Measurements from ENCODE around the gene MLLT3. TPM values are rescaled to one million over a fixed set of nuclear protein-coding genes. Genes with fewer than 3 reads are reported as not detected.

The MLLT3 gene
- total RNA-seq, 2 donors from 2014 or later, result 40.0 to 47.5 TPM

DNA sequence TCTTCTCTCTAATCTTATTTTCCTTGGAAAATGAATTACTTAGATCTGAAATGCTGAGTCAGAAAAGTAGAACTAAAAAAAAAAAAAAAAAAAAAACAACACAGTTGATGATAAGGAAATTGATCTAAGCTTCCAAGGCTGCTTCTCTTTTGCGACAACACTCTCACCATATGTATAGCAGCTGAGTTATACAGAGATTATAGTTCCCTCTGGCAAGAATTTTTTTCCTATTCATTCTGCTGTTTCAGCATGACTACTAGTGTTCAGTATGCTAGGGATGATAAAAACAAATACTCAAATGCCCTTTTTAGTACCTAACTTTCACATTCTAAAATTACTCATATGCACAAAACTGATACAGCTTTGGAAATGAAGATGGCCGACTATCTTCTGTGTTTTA is 267.3 kb downstream of the MLLT3 start:
- H3K36me3 Mint-ChIP-seq (ENCODE audit: insufficient read depth in 2 of 2), result peaks cover 0 to 10% of the 10 kb centered on the region in 2 donors
- peak overlapping the region; percentile 68 to 71 for H3K4me3 Mint-ChIP-seq

GRCh38 chr9:20353931-20354652 is 268.2 kb downstream of the MLLT3 start:
- no peak for ATAC-seq (replicated peaks in 1 of 2)
- peaks cover 77% of the 10 kb centered on the region for H3K4me1 Mint-ChIP-seq (ENCODE audit: low read depth)
- H3K27ac Mint-ChIP-seq, result peak overlapping the region; percentile 96
- peak overlapping the region; percentile 17 to 71 for H3K4me3 Mint-ChIP-seq
- H3K36me3 Mint-ChIP-seq (ENCODE audit: insufficient read depth in 2 of 2), result peaks cover 0 to 12% of the 10 kb centered on the region in 2 donors
- DNase-seq, result no peak
- H3K27me3 Mint-ChIP-seq (ENCODE audit: low read depth), result no peaks in the 10 kb centered on the region
- no peaks in the 10 kb centered on the region for H3K9me3 Mint-ChIP-seq

More for the DNA sequence above, 267.3 kb downstream of the MLLT3 start:
- ATAC-seq (replicated peaks in 1 of 2) (peak; percentile 85 to 86), DNase-seq (no peak)
- peak overlapping the region; percentile 96 for H3K27ac Mint-ChIP-seq
- peaks cover 85% of the 10 kb centered on the region for H3K4me1 Mint-ChIP-seq (ENCODE audit: low read depth)
- no peaks in the 10 kb centered on the region for H3K9me3 Mint-ChIP-seq
- no peaks in the 10 kb centered on the region for H3K27me3 Mint-ChIP-seq (ENCODE audit: low read depth)

DNA sequence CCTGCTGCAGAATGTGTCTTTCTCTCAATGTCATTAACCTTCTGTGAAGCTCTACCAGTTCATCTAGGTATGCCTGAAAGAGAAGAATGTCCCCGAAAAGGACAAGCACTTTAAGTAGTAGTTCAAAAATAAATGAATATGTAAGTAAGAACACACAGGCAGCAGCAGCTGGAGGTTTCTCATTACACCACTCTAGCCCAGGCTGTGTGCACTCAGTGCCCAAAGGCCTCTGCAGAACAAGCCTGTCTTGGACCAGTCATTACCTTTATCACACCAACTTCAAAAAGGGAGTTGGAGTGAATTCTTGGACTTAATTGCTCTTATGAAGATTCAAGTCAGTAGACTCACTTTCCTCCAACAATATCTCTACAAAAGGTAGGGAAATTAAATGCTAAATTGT is 268.8 kb downstream of the MLLT3 start:
- Mint-ChIP-seq H3K4me1 (ENCODE audit: low read depth) (peaks cover 72% of the 10 kb centered on the region), H3K27ac (no peak overlapping the region), H3K27me3 (ENCODE audit: low read depth) (no peaks in the 10 kb centered on the region), H3K9me3 (no peaks in the 10 kb centered on the region), H3K4me3 (no peak overlapping the region), H3K36me3 (ENCODE audit: insufficient read depth in 2 of 2) (peaks cover 0 to 12% of the 10 kb centered on the region in 2 donors)
- DNase-seq, result no peak
- ATAC-seq (replicated peaks in 1 of 2), result no peak

DNA sequence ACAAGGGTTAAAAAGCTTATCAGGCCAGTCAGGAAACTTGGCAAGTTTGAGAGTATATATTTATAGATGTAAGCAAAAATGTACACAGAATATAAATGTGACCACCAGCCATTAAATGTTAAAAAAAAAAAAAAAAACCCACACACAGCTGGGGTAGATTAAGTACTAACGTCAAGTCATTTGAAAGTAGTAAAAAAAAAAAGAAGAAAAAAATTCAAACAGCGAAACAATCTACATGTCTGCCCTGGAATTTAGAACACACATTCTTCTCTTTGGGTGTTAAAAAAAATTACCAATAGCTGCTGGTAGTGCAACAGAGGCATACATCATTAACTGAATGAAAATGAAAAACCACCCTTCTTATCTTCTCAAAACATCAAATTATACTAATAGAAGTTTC is 269.7 kb downstream of the MLLT3 start:
- H3K27me3 Mint-ChIP-seq (ENCODE audit: low read depth), result no peaks in the 10 kb centered on the region
- H3K36me3 Mint-ChIP-seq (ENCODE audit: insufficient read depth in 2 of 2), result peaks cover 0 to 12% of the 10 kb centered on the region in 2 donors
- no peaks in the 10 kb centered on the region for H3K9me3 Mint-ChIP-seq
- ATAC-seq (replicated peaks in 1 of 2) (no peak), DNase-seq (no peak)
- H3K4me1 Mint-ChIP-seq (ENCODE audit: low read depth), result peaks cover 62% of the 10 kb centered on the region
- H3K4me3 Mint-ChIP-seq, result no peak overlapping the region
- H3K27ac Mint-ChIP-seq, result no peak overlapping the region

- H3K9me3 Mint-ChIP-seq, result no peaks in the 10 kb centered on the region
- H3K36me3 Mint-ChIP-seq (ENCODE audit: insufficient read depth in 2 of 2), result peaks cover 0 to 12% of the 10 kb centered on the region in 2 donors
- peaks cover 54% of the 10 kb centered on the region for H3K4me1 Mint-ChIP-seq (ENCODE audit: low read depth)
- DNase-seq (no peak), ATAC-seq (replicated peaks in 1 of 2) (no peak)
- H3K4me3 Mint-ChIP-seq, result no peak overlapping the region
- H3K27me3 Mint-ChIP-seq (ENCODE audit: low read depth), result no peaks in the 10 kb centered on the region
- H3K27ac Mint-ChIP-seq, result no peak overlapping the region
Observed at GRCh38 chr9:20351715-20352114, 270.6 kb downstream of the MLLT3 start.

- H3K27me3 Mint-ChIP-seq (ENCODE audit: low read depth), result no peaks in the 10 kb centered on the region
- no peak overlapping the region for H3K4me3 Mint-ChIP-seq
- no peak overlapping the region for H3K27ac Mint-ChIP-seq
- no peak for DNase-seq
- H3K9me3 Mint-ChIP-seq, result no peaks in the 10 kb centered on the region
- peaks cover 32% of the 10 kb centered on the region for H3K4me1 Mint-ChIP-seq (ENCODE audit: low read depth)
- H3K36me3 Mint-ChIP-seq (ENCODE audit: insufficient read depth in 2 of 2), result peaks cover 5 to 17% of the 10 kb centered on the region in 2 donors
- ATAC-seq (replicated peaks in 1 of 2), result no peak
Observed at GRCh38 chr9:20349568-20349967, 272.7 kb downstream of the MLLT3 start.

DNA sequence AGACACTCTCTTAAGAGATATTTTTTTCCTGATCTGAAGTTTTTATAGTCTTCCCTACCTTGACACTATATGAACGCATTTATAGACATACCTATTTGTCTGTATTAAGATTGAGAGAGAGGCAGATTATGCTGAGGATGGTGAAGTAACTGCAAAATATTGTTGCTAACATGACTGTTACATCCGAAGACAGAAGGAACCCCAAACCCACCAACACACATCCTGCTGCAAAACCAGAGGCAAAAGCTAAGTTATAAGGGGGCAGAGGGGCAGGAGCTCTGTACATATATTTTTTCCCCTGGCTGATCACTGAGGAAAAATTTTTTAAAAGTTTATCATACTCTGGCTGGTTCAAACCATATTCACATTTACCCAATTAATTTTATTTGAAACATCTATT is 279.0 kb downstream of the MLLT3 start:
- H3K4me1 Mint-ChIP-seq (ENCODE audit: low read depth), result peaks cover 26% of the 10 kb centered on the region
- H3K9me3 Mint-ChIP-seq, result no peaks in the 10 kb centered on the region
- no peak overlapping the region for H3K27ac Mint-ChIP-seq
- ATAC-seq (replicated peaks in 1 of 2) (no peak), DNase-seq (no peak)
- H3K36me3 Mint-ChIP-seq (ENCODE audit: insufficient read depth in 2 of 2), result peaks cover 5 to 7% of the 10 kb centered on the region in 2 donors
- no peaks in the 10 kb centered on the region for H3K27me3 Mint-ChIP-seq (ENCODE audit: low read depth)
- H3K4me3 Mint-ChIP-seq, result no peak overlapping the region

- Mint-ChIP-seq H3K36me3 (ENCODE audit: insufficient read depth in 2 of 2) (no peaks in the 10 kb centered on the region), H3K9me3 (no peaks in the 10 kb centered on the region), H3K27ac (no peak overlapping the region), H3K4me3 (no peak overlapping the region), H3K27me3 (ENCODE audit: low read depth) (no peaks in the 10 kb centered on the region), H3K4me1 (ENCODE audit: low read depth) (peaks cover 34% of the 10 kb centered on the region)
- DNase-seq, result no peak
- ATAC-seq (replicated peaks in 1 of 2), result no peak
Observed at GRCh38 chr9:20340511-20340861, 281.8 kb downstream of the MLLT3 start.

- ATAC-seq (replicated peaks in 1 of 2), result peak; percentile 26 to 45
- DNase-seq, result no peak
- no peaks in the 10 kb centered on the region for H3K27me3 Mint-ChIP-seq (ENCODE audit: low read depth)
- no peaks in the 10 kb centered on the region for H3K9me3 Mint-ChIP-seq
- H3K4me1 Mint-ChIP-seq (ENCODE audit: low read depth), result peaks cover 39% of the 10 kb centered on the region
- no peak overlapping the region for H3K27ac Mint-ChIP-seq
- no peak overlapping the region for H3K4me3 Mint-ChIP-seq
- peaks cover 0 to 2% of the 10 kb centered on the region in 2 donors for H3K36me3 Mint-ChIP-seq (ENCODE audit: insufficient read depth in 2 of 2)
Observed at GRCh38 chr9:20335668-20336332, 286.5 kb downstream of the MLLT3 start.

GRCh38 chr9:20333991-20334390 is 288.3 kb downstream of the MLLT3 start:
- Mint-ChIP-seq H3K27ac (no peak overlapping the region), H3K4me1 (ENCODE audit: low read depth) (peaks cover 32% of the 10 kb centered on the region), H3K27me3 (ENCODE audit: low read depth) (no peaks in the 10 kb centered on the region), H3K9me3 (peaks cover 1 to 2% of the 10 kb centered on the region in 2 donors), H3K36me3 (ENCODE audit: insufficient read depth in 2 of 2) (peaks cover 0 to 2% of the 10 kb centered on the region in 2 donors), H3K4me3 (no peak overlapping the region)
- DNase-seq (no peak), ATAC-seq (replicated peaks in 1 of 2) (no peak)

- H3K4me1 Mint-ChIP-seq (ENCODE audit: low read depth), result peaks cover 36% of the 10 kb centered on the region
- H3K36me3 Mint-ChIP-seq (ENCODE audit: insufficient read depth in 2 of 2), result peaks cover 2% of the 10 kb centered on the region in 2 donors
- peak overlapping the region; percentile 47 for H3K27ac Mint-ChIP-seq
- DNase-seq (peak in 1 of 2 donors; percentile 18), ATAC-seq (replicated peaks in 1 of 2) (peak; percentile 84 to 89)
- H3K9me3 Mint-ChIP-seq, result peaks cover 1 to 2% of the 10 kb centered on the region in 2 donors
- peak overlapping the region in 1 of 2 donors; percentile 26 for H3K4me3 Mint-ChIP-seq
- H3K27me3 Mint-ChIP-seq (ENCODE audit: low read depth), result peaks cover 7% of the 10 kb centered on the region
Observed at GRCh38 chr9:20331095-20331685, 291.1 kb downstream of the MLLT3 start.

GRCh38 chr9:20330688-20331087 is 291.6 kb downstream of the MLLT3 start:
- peaks cover 2 to 3% of the 10 kb centered on the region in 2 donors for H3K9me3 Mint-ChIP-seq

DNA sequence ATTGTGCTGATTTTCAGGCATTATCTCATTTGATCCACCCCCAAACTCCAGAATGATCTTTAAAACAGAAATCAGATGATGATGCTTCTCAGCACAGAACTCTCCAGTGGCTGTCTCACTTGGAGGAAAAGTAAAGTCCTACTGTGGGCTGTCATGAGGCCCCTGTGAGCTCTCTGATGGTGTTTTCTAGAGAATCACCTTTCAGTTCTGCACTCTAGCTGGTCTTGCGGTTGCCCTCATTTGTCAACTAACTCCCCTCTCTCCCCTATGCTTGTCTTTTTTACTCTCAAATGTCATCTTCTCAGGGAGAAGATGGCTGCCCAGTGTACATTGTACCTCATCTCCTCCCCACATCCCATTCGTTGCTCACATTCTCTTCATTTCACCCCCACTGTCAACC is 295.8 kb downstream of the MLLT3 start:
- peaks cover 2% of the 10 kb centered on the region in 2 donors for H3K36me3 Mint-ChIP-seq (ENCODE audit: insufficient read depth in 2 of 2)
- ATAC-seq (replicated peaks in 1 of 2) (no peak), DNase-seq (no peak)
- peaks cover 7% of the 10 kb centered on the region for H3K27me3 Mint-ChIP-seq (ENCODE audit: low read depth)
- H3K9me3 Mint-ChIP-seq, result peaks cover 3 to 5% of the 10 kb centered on the region in 2 donors
- H3K4me1 Mint-ChIP-seq (ENCODE audit: low read depth), result peaks cover 47% of the 10 kb centered on the region
- no peak overlapping the region for H3K27ac Mint-ChIP-seq
- no peak overlapping the region for H3K4me3 Mint-ChIP-seq

More at GRCh38 chr9:20330688-20331087, 291.6 kb downstream of the MLLT3 start:
- peaks cover 2% of the 10 kb centered on the region in 2 donors for H3K36me3 Mint-ChIP-seq (ENCODE audit: insufficient read depth in 2 of 2)
- no peak for DNase-seq
- peak overlapping the region in 1 of 2 donors; percentile 26 for H3K4me3 Mint-ChIP-seq
- peaks cover 31% of the 10 kb centered on the region for H3K4me1 Mint-ChIP-seq (ENCODE audit: low read depth)
- peaks cover 7% of the 10 kb centered on the region for H3K27me3 Mint-ChIP-seq (ENCODE audit: low read depth)
- no peak for ATAC-seq (replicated peaks in 1 of 2)
- no peak overlapping the region for H3K27ac Mint-ChIP-seq
